CMK (cell line): Measurements from ENCODE around the gene GALNT10.

Source experiments
- DNase-seq: peaks from one replicate; pipeline ENCODE4 v3.0.0-alpha.2; 2010; ENCODE audit warnings: low read depth

The GALNT10 gene

DNA sequence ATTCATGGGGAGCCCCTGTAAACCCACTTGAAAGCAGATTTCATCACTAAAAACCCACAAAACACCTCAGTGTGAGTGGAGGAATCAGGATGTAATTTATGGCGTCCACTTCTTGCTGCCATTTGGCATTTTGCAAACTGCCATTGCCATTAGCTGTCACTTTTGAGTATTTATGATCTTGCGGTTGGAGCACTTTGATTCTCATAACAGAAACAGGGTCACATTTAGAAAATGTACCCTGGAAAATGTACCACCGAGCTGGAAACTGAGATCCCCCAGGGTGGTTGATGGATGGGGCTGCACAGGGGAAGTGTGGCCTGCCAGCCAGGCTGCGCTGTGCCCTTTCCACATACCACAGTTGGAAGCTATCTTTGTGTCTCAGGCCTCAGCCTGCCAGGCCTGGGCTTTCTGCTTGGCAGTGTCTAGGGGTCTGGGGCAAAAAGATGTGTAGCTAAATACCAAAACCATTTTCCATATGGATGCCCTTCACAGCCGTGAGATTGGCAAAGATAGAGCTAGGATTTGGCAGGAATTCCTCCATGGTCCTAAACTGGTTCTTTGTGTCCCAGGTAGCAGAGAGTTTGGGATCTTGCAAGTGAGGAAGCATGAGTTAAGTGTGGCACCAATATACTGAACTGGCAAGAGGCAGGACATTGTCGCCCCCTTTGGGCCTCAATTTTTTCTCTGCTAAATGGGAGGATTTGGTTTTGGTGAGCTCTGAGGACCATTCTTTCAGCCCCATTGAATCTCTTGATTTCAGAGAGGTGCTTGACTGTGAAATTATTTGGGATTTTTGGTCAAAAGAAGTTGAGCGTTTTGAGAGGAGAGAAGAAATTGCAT lies 46.2 kb downstream of the GALNT10 start:
- DNase-seq, result no peak

DNA sequence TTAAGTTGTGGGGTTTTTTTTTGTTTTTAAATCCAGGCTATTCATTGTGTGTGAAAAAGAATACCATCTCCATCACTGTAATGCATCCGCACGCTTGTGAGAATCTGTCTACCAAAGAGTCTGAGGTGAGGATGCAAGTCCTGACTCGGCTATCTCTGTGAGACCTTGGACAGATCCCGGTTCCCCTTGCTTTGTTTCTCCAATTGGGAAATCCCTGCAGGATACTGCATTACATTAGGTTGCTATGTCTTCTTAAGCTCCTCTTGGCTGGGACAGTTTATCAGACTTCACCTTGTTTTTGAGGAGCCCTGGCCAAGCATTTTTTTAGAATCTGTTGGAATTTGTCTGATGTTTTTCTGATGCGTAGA lies 46.8 kb downstream of the GALNT10 start:
- DNase-seq, result no peak

DNA sequence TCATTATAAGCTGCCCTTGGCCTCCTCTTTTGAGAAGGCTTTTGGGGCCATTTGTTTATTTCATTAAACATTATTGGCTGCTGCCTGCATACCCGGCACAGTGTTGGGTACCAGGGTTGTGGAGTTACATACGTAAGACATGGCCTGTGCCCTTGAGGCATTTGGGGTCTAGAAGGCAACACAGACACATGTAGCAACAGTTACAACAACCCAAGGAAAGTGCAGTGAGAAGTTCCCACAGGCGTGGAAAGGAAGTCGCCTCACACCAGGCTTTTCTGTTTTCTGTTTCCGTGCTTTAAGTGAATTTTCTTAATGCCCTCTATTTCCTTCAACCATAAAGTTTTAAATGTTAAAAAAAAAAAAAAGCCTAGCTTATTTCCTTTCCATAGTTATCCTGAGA lies 47.4 kb downstream of the GALNT10 start:
- DNase-seq, result no peak

DNA sequence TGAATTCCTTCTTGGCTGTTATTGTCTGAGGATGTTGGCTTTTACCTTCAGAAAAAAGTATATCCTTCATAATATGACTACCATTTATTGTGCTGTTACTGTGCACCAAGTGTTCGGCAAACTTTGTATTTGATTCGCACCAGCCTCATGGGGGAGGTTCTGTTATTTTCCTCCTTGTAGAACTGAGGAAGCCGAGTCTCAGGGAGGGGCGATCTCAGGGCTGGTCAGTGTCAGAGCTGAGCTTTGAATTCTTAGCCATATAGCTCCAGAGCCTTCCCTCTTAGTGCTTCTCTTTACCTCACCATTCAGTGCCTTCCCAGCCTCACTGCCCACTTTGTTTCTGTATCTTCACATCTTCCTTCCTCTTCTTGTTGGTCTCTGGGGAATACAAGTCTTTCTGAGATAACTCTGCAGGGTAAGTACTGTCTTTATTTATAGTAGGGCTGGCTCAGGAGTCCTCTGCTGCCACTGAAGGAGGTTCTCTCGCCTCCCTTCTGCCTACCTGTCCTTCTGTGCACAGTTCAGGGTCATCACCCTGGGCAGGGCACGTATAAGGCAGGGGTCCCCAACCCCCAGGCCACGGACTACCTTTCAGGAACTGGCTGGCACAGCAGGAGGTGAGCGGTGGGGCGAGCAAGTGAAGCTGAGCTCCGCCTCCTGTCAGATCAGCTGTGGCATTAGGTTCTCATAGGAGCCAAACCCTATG lies 48.4 kb downstream of the GALNT10 start:
- DNase-seq, result no peak

DNA sequence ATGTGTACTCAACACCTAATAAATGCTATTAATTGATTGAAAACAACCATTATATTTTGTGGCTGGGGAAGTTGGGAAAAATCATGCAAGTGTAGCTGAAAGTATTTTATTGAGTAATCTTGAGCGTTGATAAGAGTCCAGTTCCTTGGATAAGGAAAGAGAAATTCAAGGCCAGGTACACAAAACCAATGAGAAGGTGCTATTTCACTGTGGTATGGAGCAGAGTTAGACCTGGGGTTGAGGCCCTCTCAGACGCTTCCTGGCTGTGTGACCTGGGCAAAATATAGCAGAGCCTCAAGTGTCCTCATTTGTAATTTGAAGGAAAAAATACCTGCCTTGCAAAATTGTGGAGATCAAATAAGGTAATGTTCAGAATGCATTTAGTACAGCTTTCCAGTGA lies 50.1 kb downstream of the GALNT10 start:
- DNase-seq, result no peak

DNA sequence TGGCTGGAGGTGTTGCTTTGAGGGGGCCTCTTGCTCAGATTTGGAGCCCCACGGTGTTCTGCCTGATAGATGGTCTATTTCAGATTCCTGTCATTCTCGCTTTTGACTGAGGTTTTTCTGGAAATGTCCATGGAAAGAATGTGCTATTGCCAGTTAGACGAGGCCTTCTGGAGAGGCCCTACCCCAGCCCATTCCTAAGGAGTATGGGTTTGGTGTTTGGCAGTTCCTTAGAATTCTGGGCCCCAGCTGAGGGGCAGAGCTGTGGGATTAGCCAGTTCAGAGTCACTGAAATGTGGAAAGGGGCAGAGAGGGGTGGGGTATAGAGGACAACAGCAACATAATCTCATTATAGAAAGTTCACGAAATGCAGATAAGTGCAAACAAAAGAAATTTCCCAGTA lies 50.5 kb downstream of the GALNT10 start:
- DNase-seq, result no peak

DNA sequence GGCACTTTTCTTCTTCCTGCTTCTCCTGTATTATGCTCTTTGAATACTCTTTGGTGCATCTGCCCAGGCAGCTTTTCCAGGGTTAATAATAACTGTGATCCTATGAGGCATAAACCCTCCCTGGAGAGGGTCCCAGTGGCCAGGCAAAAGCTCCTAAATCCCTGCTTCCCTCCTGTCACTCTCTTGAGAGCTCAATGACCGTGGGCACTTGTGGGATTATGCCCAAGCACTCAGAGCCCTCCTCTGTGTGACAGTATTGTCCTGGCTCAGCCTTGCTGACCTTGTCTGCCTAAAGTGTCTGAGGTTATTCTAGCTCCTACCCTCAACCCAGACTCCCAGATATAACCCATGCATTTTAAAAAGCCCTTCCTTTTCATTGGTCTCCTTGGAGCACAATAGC lies 51.9 kb downstream of the GALNT10 start:
- DNase-seq, result no peak

DNA sequence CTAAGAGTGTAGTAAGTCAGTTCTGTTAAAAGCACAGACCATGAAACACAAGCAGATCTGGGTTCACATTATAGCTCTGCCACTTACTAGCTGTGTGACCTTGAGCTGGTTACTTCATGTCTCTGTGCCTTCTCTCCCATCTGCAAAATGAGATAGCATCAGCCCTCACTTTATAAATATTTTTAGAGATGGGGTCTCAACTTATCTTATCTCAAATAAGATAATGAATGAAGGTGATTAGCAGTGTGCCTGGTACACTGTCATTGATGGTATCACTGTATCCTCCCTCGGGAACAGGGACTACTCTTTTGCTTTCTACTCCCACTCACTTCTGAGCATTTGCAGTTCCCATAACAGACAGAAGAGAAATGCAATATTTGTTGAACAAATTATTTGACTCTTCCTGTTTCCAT lies 52.4 kb downstream of the GALNT10 start:
- DNase-seq, result no peak

DNA sequence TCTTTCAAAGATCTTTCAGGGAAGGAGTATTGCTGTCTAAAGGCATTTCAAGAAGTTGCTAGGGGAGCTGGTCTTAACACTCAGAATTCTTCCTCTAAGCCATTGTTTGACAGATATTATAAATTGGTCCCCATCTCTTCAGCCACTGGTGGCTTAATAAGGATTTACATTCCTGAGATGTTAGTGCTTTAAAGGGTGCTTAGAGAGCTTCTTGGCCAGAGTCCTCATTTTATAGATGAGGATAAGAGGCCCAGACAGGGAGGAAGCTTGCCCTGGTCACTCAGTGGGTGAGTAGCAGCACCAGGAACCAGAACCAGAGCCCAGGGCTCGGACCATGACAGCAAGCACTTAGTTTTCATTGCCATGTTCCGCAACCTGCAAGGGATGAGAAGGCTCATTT lies 53.2 kb downstream of the GALNT10 start:
- DNase-seq, result no peak

DNA sequence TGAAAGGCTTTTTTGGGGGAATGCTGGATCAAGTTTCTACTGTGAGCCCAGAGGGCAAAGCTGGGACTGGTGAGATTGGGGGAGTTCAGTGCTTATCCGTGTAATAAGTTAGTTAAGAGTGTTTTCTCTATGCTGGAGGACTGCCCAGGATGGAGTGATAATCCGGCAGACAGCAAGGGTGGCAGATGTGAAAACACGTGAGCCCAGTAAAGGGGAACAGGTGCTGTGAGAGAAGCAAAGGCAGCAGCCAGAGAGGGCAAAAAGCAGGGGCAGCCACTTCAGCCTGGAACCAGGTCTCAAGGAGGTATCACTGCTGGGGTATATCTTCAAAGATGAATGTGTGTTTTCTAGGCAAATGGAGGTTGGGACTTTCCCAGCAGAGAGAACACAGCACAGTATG lies 53.9 kb downstream of the GALNT10 start:
- DNase-seq, result no peak

DNA sequence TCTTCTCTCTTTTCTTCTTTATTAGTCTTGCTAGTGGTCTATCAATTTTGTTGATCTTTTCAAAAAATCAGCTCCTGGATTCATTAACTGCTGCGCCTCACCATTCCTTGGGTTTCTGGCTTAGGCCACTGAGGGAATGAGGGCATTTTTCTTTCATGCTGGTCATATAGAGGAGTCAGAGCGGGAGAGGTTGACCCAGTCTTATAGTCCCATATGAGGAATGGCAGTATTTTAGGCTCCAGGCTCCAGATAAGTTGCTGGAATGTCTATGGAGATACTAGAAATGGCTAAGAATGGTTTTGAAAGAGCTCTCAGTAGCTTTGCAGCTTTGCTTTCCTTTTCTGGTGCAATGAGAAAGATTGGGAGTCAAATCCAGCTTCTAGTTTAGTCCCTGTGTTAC lies 58.2 kb downstream of the GALNT10 start:
- DNase-seq, result no peak

DNA sequence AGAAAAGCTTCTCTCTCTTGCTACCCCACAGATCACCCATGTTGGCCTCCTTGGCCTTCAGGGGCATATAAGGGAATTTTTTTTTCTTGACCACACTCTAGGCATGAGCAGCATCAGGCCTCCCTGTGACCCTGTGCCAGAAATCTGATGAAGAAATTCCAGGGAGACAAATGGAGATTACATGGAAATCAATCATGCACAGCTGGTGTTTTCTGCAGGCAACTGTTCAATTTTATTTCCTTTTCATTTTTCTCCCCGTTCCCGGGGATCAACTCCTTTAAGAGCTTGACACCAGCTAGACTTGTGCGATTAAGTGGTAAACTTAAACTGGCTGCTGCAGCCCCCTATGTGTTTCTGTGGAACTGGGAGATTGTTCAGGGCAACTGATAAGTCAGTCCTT lies 59.3 kb downstream of the GALNT10 start:
- DNase-seq, result no peak

DNA sequence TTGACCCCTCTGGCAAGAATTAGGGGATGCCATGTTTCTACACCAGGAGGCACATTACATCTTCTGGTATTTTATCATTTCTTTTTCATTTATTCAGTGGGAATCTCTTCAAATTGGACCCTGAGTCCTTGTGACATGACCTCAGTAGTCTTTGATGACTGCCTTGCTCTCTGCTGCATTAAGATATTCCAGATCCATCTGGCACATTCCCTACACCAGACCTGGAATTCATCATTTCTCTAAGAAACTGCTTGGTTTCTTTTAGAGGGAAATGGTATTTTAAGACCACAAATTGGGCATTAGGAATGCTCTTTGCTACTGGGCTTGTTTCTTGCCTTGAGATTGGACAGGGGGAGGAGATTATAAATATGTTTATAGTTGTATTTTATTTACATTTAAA lies 61.0 kb downstream of the GALNT10 start:
- DNase-seq, result no peak

DNA sequence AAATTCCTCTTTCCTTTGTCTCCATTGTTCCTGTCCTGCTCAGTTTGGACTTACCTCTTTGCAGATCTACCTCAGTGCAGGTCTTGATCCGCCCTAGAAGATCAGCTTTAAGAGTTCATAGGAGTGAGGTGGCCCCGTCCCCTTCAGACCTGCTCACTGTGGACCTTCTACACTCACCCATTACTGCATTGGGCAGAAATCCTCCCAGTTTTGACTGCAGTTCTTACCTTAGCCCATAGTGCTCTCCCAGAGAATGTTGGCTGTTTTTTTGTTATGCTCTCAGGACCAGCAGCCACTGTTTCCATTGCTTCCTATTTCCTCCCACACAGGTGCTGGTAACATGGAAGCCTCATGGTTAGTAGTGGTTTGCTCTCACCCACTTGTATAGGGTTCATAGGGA lies 63.3 kb downstream of the GALNT10 start:
- no peak for DNase-seq

DNA sequence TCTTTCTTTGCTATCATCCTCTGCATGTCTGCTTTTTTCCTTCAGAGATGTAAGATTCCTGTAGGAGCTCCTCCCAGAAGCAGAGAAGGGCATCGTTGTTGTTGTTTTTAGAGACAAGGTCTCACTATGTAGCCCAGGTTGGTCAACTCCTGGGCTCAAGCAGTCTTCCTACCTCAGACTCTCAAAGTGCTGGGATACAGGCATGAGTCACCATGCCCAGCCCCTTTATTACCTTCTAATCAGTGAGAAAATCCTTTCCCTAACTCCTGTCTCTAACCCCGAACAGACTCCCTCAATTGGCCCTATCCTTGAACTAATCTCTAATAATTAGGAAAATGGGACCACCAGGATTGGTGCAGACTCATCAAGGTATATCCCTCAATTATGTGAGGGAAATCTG lies 64.4 kb downstream of the GALNT10 start:
- no peak for DNase-seq

DNA sequence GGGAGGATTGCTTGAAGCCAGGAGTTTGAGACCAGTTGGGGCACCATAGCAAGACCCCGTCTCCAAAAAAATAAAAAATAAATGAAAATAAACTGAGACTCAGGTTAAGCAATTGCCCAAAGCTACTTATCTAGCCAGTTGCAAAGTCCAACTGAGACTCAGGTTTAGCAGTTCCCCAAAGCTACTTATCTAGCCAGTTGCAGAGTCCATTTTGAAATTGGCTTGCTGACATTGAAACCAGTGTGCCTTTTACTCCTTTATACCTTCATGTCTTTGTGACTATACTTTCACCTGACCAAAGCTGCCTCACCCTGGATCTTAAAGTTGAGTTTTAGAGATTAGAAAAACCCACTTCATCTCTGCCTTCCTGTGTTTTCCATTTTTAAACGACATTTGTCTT lies 66.5 kb downstream of the GALNT10 start:
- no peak for DNase-seq

DNA sequence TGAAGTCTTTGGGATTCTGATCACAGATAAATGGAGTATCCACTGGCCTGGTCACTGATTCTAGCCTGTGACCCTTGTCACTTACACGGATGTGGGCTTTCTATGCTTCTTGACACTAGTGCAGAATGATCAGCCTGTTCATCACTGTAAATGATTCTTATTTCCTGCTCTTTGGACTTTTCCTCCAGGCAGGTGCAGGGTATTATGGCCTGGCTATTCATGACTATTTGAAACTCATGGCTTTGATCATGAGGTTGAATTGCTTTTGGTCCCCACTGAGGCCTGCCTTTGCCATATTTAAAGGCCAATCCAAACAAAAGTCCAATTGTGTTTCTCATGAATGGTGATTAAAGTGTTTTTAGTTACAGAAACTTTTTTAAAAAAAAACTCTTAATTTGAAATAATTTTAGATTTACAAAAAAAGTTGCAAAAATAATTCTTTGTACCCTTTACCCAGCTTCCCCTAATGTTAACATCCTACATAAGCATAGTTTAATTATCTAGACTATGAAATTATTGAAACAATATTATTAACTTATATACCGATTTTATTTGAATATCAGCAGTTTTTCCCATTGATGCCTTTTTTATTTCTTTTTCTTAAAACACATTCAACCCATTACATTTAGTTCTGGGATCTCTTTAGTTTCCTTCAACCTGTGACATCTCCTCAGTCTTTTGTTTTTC lies 68.1 kb downstream of the GALNT10 start:
- no peak for DNase-seq

DNA sequence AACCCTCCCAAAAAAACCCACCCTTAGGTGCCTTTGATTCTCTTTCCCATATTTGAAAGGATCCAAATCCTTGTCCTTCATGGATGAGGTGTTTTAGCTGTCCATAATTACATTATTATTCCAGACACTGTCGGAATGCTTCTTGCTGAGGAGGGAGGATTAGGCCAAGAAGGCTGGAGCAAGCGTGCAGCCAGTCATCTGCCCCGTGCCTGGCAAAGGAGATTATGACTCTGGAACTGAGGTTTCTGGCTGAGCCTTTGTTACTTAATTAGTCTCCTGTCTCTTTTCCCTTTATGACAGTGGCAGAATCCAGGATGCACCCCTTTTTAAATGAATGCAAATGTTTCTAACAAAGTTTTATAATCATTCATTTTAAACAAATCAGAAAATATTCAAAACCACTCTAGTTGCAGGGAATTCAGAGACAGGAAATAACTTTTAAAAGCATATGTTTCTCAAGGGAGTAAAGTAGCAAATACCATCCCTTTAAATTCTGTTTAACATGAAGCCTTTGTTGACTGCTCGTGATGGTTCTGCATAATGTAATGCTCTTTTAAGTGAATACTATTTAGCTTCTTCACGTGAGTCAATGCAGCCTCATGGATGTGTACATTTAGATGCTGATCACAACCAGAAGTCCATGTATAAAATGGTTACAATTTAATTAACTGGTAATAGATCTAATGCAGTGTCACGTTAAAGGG lies 69.8 kb downstream of the GALNT10 start:
- DNase-seq, result no peak

DNA sequence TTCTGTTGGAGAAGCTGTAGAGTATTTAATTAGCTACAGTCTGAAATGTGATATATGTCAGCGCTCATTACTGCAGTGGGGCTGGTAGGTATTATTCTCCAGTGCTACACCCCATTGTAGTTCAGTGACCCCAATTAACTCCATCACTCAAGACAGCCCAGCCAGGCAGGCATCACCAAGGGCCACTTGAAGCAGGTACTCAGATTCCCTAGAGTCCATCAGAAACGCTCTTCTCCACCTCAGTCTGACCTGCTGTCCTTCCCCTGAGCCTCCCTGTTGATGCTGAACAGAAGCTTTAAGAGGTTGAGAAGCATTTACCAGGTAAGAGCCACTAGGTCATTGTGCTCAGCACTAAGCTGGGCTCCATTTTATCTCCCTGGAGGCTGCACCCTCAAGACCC lies 71.8 kb downstream of the GALNT10 start:
- DNase-seq, result no peak

DNA sequence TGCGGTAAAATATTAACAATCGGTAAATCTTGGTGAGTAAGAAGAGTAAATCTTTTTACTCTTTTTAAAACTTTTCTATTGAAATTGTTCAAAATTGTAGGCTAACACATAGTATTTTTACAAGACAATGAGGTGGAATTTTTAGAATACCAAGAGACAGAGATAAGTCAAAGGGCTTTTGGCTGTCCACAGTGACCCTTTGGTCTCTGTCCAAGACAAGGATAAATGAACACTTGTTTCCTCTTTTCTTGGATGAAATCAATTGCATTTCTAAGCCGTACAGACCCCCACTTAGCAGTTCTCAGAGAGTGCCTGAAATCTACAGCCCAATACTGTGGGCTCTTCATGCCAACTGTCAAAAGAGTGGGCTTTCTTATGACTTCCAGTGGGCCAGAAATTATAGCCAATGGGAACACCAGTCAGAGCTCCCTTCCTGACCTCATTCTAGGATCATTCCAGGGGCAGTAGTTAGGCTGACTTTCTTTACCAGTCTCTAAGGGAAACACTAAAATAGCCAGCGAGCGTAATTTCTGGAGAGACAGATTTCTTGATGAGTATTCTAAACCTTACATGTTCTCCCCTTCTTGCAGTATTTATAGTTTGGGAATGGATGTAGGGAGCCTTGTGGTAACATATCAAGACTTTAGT lies 74.1 kb downstream of the GALNT10 start:
- DNase-seq, result no peak

DNA sequence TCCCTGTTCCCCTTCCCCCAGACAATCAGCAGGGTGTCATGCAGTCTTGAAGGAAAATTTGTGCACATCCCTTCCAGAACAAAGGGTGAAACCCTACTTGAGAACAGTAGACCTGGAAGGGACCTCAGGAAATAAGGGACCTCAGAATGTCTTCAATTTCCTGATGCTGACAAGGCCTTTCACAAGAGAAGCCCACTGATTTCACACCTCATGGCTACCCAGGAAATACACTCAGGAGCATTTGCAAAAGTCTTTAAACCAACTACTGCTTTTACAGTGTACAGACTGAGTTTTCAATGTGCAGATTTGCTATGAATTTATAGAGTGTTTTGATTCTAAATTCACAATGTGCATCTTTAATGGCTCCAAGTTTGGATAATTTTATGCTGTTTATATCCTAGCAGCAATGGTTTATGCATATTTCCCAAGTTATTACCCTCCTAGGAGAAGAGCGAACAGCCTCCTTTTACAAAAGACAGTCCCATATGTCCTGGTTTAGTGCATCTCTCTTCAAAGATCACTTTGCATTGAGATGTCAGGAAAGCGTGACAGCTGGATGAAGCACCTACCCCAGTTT lies 74.8 kb downstream of the GALNT10 start:
- no peak for DNase-seq

DNA sequence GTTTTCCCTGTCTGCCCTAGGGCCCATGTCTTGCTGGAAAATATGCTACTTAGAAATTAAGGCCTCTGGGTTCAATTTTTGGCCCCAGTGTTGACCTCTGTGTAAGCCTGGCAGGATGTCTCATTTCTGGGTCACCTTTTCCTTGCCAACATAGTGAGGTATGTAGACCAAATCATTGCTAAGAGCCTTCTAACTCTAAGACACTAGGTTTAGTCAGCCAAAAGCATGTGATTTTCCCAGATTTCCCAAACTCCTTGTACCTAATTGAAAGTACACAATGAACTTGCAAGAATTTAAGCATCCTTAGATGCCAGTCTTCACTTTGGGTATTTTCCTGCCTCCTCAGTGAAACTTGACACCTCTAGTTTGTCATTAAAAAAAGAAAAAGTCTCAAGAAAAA lies 77.0 kb downstream of the GALNT10 start:
- no peak for DNase-seq
